ENCODE data around the gene REG4.
"Not testable (repeated sequence)": the region's sequence is repeated elsewhere in the genome, so short reads cannot be mapped to it uniquely, and the experiment has no call there.

Gene REG4

GRCh38 chr1:119853155-119853554, 41.9 kb upstream of the REG4 start:
- ATAC-seq, result no peak
- TF ChIP-seq BACH2 (CRISPR knock-in tag; IDR thresholded peaks at IDR 0.05; ENCODE audit: borderline replicate concordance), result no peak
- TF ChIP-seq ZNF8 (CRISPR knock-in tag; IDR thresholded peaks at IDR 0.05), result no peak
- TF ChIP-seq CSRNP3 (CRISPR knock-in tag; IDR thresholded peaks at IDR 0.05), result no peak
- TF ChIP-seq RARB (CRISPR knock-in tag; IDR thresholded peaks at IDR 0.05), result no peak
- TF ChIP-seq ZNF70 (CRISPR knock-in tag; IDR thresholded peaks at IDR 0.05), result no peak
- TF ChIP-seq TSHZ2 (CRISPR knock-in tag; IDR thresholded peaks at IDR 0.05), result no peak
- no peak for TF ChIP-seq ISL1 (CRISPR knock-in tag; IDR thresholded peaks at IDR 0.05)
- TF ChIP-seq, protein P1, sequence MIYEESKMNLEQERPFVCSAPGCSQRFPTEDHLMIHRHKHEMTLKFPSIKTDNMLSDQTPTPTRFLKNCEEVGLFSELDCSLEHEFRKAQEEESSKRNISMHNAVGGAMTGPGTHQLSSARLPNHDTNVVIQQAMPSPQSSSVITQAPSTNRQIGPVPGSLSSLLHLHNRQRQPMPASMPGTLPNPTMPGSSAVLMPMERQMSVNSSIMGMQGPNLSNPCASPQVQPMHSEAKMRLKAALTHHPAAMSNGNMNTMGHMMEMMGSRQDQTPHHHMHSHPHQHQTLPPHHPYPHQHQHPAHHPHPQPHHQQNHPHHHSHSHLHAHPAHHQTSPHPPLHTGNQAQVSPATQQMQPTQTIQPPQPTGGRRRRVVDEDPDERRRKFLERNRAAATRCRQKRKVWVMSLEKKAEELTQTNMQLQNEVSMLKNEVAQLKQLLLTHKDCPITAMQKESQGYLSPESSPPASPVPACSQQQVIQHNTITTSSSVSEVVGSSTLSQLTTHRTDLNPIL (CRISPR knock-in tag; IDR thresholded peaks at IDR 0.05; ENCODE audit: low read depth), result no peak
- TF ChIP-seq TCF4 (CRISPR knock-in tag; IDR thresholded peaks at IDR 0.05; ENCODE audit: borderline replicate concordance), result no peak
- no peak for TF ChIP-seq SNAI2 (CRISPR knock-in tag; IDR thresholded peaks at IDR 0.05)
- TF ChIP-seq ZC3H10 (CRISPR knock-in tag; IDR thresholded peaks at IDR 0.05), result no peak
- TF ChIP-seq OSR1 (CRISPR knock-in tag; IDR thresholded peaks at IDR 0.05), result no peak
- TF ChIP-seq ZFP3 (CRISPR knock-in tag; IDR thresholded peaks at IDR 0.05), result no peak
- TF ChIP-seq POU6F1 (CRISPR knock-in tag; IDR thresholded peaks at IDR 0.05; ENCODE audit: borderline replicate concordance, low read depth), result no peak

DNA sequence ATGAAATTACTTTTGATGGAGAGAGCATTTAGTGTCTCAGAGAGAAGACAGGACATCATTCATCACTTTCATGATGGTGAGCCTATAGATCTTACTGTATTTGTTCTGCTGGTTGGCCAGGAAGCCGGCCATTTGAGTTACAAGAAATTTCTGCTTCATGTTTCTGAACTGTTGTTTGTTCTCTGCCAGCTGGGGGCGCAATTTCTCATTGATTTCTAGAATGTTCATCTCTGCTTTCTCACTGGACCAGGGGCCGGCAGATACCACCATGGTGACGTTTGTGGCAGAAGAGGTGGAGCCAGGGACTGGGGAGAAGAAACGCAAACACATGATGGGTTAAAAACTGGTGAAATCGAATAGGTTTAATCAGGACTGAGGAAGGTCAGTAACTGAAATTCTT, 32.9 kb upstream of the REG4 start:
- ATAC-seq, result not testable (repeated sequence)

- no peak for ATAC-seq
- TF ChIP-seq, protein P2, sequence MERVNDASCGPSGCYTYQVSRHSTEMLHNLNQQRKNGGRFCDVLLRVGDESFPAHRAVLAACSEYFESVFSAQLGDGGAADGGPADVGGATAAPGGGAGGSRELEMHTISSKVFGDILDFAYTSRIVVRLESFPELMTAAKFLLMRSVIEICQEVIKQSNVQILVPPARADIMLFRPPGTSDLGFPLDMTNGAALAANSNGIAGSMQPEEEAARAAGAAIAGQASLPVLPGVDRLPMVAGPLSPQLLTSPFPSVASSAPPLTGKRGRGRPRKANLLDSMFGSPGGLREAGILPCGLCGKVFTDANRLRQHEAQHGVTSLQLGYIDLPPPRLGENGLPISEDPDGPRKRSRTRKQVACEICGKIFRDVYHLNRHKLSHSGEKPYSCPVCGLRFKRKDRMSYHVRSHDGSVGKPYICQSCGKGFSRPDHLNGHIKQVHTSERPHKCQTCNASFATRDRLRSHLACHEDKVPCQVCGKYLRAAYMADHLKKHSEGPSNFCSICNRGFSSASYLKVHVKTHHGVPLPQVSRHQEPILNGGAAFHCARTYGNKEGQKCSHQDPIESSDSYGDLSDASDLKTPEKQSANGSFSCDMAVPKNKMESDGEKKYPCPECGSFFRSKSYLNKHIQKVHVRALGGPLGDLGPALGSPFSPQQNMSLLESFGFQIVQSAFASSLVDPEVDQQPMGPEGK (CRISPR knock-in tag; IDR thresholded peaks at IDR 0.05; ENCODE audit: borderline replicate concordance), result no peak
- no peak for TF ChIP-seq OSR1 (CRISPR knock-in tag; IDR thresholded peaks at IDR 0.05)
- TF ChIP-seq, protein P1 (CRISPR knock-in tag; IDR thresholded peaks at IDR 0.05; ENCODE audit: low read depth), result no peak
- TF ChIP-seq ZFP3 (CRISPR knock-in tag; IDR thresholded peaks at IDR 0.05), result no peak
- TF ChIP-seq BACH2 (CRISPR knock-in tag; IDR thresholded peaks at IDR 0.05; ENCODE audit: borderline replicate concordance), result no peak
- TF ChIP-seq SNAI2 (CRISPR knock-in tag; IDR thresholded peaks at IDR 0.05), result no peak
- no peak for TF ChIP-seq GLIS3 (CRISPR knock-in tag; IDR thresholded peaks at IDR 0.05)
- no peak for TF ChIP-seq ZNF70 (CRISPR knock-in tag; IDR thresholded peaks at IDR 0.05)
- no peak for TF ChIP-seq RARB (CRISPR knock-in tag; IDR thresholded peaks at IDR 0.05)
These were observed 30.0 kb upstream of the REG4 start for GRCh38 chr1:119841306-119841705.

DNA sequence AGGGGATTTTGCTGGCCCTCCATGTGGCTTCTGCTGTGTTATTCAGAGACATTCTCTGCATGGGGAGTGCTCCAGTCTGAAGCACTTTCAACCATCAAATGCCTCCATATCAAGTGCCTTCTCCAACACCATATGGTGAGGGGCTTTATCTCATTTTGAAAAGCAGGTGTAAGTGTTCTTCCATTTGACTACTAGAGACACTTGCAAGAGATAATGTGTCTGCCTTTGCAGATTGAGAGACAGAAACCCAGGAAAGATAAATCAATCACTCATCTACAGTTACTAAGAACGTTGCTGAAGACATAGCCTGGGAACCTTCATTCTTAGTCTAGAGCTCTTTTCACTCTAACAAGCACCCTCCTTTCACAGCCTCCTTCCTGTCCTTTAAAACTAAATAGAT, 29.5 kb upstream of the REG4 start:
- ATAC-seq, result no peak
- no peak for TF ChIP-seq TOX (CRISPR knock-in tag; IDR thresholded peaks at IDR 0.05; ENCODE audit: borderline replicate concordance)
- TF ChIP-seq RARB (CRISPR knock-in tag; IDR thresholded peaks at IDR 0.05), result no peak
- TF ChIP-seq ZC3H10 (CRISPR knock-in tag; IDR thresholded peaks at IDR 0.05), result no peak
- TF ChIP-seq OSR1 (CRISPR knock-in tag; IDR thresholded peaks at IDR 0.05), result no peak
- TF ChIP-seq ESRRG (CRISPR knock-in tag; IDR thresholded peaks at IDR 0.05), result no peak
- TF ChIP-seq TSHZ2 (CRISPR knock-in tag; IDR thresholded peaks at IDR 0.05), result no peak
- TF ChIP-seq ZNF8 (CRISPR knock-in tag; IDR thresholded peaks at IDR 0.05), result no peak
- TF ChIP-seq POU6F1 (CRISPR knock-in tag; IDR thresholded peaks at IDR 0.05; ENCODE audit: borderline replicate concordance, low read depth), result no peak
- TF ChIP-seq ZFP30 (CRISPR knock-in tag; IDR thresholded peaks at IDR 0.05), result no peak
- no peak for TF ChIP-seq ISL1 (CRISPR knock-in tag; IDR thresholded peaks at IDR 0.05)
- TF ChIP-seq ZFP3 (CRISPR knock-in tag; IDR thresholded peaks at IDR 0.05), result no peak
